H9 (cell line): ENCODE data around the gene TMEFF2. TPM values are rescaled to one million over a fixed set of nuclear protein-coding genes. Genes with fewer than 3 reads are reported as not detected.

ENCODE experiments used
- DNase-seq: peaks from one replicate; pipeline ENCODE4 v3.0.0-alpha.2; 2017
- H2AFZ ChIP-seq: one replicate; pipeline ENCODE4 v1.6.1; 2013; ENCODE audit warnings: mild to moderate bottlenecking, low read length, control low read depth, moderate library complexity
- H2AK5ac ChIP-seq: 2 replicates; pipeline ENCODE4 v1.6.1; 2013; ENCODE audit warnings: low read length, control low read depth, mixed read lengths; ENCODE audit not compliant: insufficient read length
- H2BK120ac ChIP-seq: one replicate; pipeline ENCODE4 v1.6.1; 2013; ENCODE audit warnings: low read depth, mild to moderate bottlenecking, low read length, control low read depth, inconsistent platforms; ENCODE audit not compliant: poor library complexity, severe bottlenecking
- H2BK12ac ChIP-seq: 2 replicates; pipeline ENCODE4 v1.6.1; 2013; ENCODE audit warnings: low read length, control low read depth, mixed read lengths, low read depth; ENCODE audit not compliant: insufficient read length
- H2BK15ac ChIP-seq: 2 replicates; pipeline ENCODE4 v1.6.1; 2013; ENCODE audit warnings: low read depth, low read length, control low read depth
- H2BK20ac ChIP-seq: one replicate; pipeline ENCODE4 v1.6.1; 2013; ENCODE audit warnings: low read depth, mild to moderate bottlenecking, low read length, control low read depth, inconsistent platforms; ENCODE audit not compliant: poor library complexity, severe bottlenecking
- H2BK5ac ChIP-seq: 2 replicates; pipeline ENCODE4 v1.6.1; 2013; ENCODE audit warnings: low read length, control low read depth, mixed read lengths; ENCODE audit not compliant: insufficient read length
- H3K14ac ChIP-seq: 2 replicates; pipeline ENCODE4 v1.6.1; 2013; ENCODE audit warnings: low read length, control low read depth; ENCODE audit not compliant: insufficient read depth
- H3K18ac ChIP-seq: 2 replicates; pipeline ENCODE4 v1.6.1; 2013; ENCODE audit warnings: low read depth, mild to moderate bottlenecking, mixed read lengths, low read length, control low read depth; ENCODE audit not compliant: insufficient read length
- H3K23ac ChIP-seq: 2 replicates; pipeline ENCODE4 v1.6.1; 2013; ENCODE audit warnings: low read length, control low read depth, mixed read lengths, low read depth; ENCODE audit not compliant: insufficient read length
- H3K23me2 ChIP-seq: 2 replicates; pipeline ENCODE4 v1.6.1; 2013; ENCODE audit warnings: low read depth, mild to moderate bottlenecking, mixed read lengths, low read length, control low read depth; ENCODE audit not compliant: insufficient read length, poor library complexity, severe bottlenecking
- H3K27ac ChIP-seq: 2 replicates; pipeline ENCODE4 v1.5.1; 2013; ENCODE audit warnings: low read length, control low read depth, mixed read lengths, low read depth; ENCODE audit not compliant: insufficient read length
- H3K27me3 ChIP-seq: 2 replicates; pipeline ENCODE4 v1.6.1; 2013; ENCODE audit warnings: low read length, control low read depth, inconsistent platforms; ENCODE audit not compliant: insufficient read depth
- H3K4ac ChIP-seq: 2 replicates; pipeline ENCODE4 v1.6.1; 2013; ENCODE audit warnings: low read depth, mild to moderate bottlenecking, control low read depth, inconsistent platforms, low read length, moderate library complexity
- H3K4me1 ChIP-seq: 2 replicates; pipeline ENCODE4 v1.6.1; 2013; ENCODE audit warnings: low read length, control low read depth, inconsistent platforms; ENCODE audit not compliant: insufficient read depth
- H3K4me2 ChIP-seq: 2 replicates; pipeline ENCODE4 v1.6.1; 2013; ENCODE audit warnings: low read length, control low read depth, mixed read lengths; ENCODE audit not compliant: insufficient read length, insufficient read depth
- H3K56ac ChIP-seq: 2 replicates; pipeline ENCODE4 v1.6.1; 2013; ENCODE audit warnings: low read depth, mild to moderate bottlenecking, mixed read lengths, low read length, control low read depth; ENCODE audit not compliant: insufficient read length
- H3K79me1 ChIP-seq: 2 replicates; pipeline ENCODE4 v1.6.1; 2013; ENCODE audit warnings: low read depth, mild to moderate bottlenecking, moderate library complexity, low read length, control low read depth, inconsistent platforms; ENCODE audit not compliant: insufficient read depth, poor library complexity, severe bottlenecking
- H3K79me2 ChIP-seq: 2 replicates; pipeline ENCODE4 v1.6.1; 2013; ENCODE audit warnings: low read length, control low read depth, inconsistent platforms; ENCODE audit not compliant: insufficient read depth
- H3K9ac ChIP-seq: 2 replicates; pipeline ENCODE4 v1.6.1; 2013; ENCODE audit warnings: low read length, control low read depth, mixed read lengths; ENCODE audit not compliant: insufficient read length; ENCODE audit errors: extremely low read depth
- H3K9me3 ChIP-seq: one replicate; pipeline ENCODE4 v1.6.1; 2013; ENCODE audit warnings: low read depth, low read length, inconsistent platforms; ENCODE audit not compliant: control insufficient read depth
- H3T11ph ChIP-seq: one replicate; pipeline ENCODE4 v1.6.1; 2013; ENCODE audit warnings: mild to moderate bottlenecking, low read length, control low read depth, inconsistent platforms
- H4K20me1 ChIP-seq: one replicate; pipeline ENCODE4 v1.6.1; 2013; ENCODE audit not compliant: control insufficient read depth, insufficient read length, insufficient read depth
- H4K5ac ChIP-seq: 2 replicates; pipeline ENCODE4 v1.6.1; 2013; ENCODE audit warnings: low read depth, mild to moderate bottlenecking, mixed read lengths, low read length, control low read depth; ENCODE audit not compliant: insufficient read length
- H4K8ac ChIP-seq: replicated peaks from 2 replicates; pipeline ENCODE4 v1.6.1; 2013; ENCODE audit warnings: low read length, control low read depth, mixed read lengths, low read depth; ENCODE audit not compliant: insufficient read length
- H4K91ac ChIP-seq: 2 replicates; pipeline ENCODE4 v1.6.1; 2013; ENCODE audit warnings: low read depth, mild to moderate bottlenecking, moderate library complexity, mixed read lengths, low read length, control low read depth; ENCODE audit not compliant: insufficient read length
- H3K27ac Mint-ChIP-seq, 3 experiments: 2 replicates in 2 of 3; 3 replicates in 1 of 3; pipeline ENCODE4 v1.8.0; 2020 to 2021; ENCODE audit warnings: mixed read lengths in 3 of 3, mild to moderate bottlenecking in 1 of 3, moderate library complexity in 1 of 3
- H3K27me3 Mint-ChIP-seq: 2 replicates; pipeline ENCODE4 v1.8.0; 2021; ENCODE audit warnings: low read depth, mild to moderate bottlenecking, moderate library complexity, mixed read lengths
- H3K36me3 Mint-ChIP-seq, 3 experiments: 2 replicates in 2 of 3; 3 replicates in 1 of 3; pipeline ENCODE4 v1.8.0; 2020 to 2021; ENCODE audit warnings: low read depth in 3 of 3, mixed read lengths in 3 of 3; ENCODE audit not compliant: insufficient read depth in 1 of 3
- H3K4me1 Mint-ChIP-seq, 2 experiments: 2 replicates each; pipeline ENCODE4 v1.8.0; 2020; ENCODE audit warnings: mixed read lengths in 2 of 2
- H3K4me3 Mint-ChIP-seq, 2 experiments: 2 replicates in 1 of 2; 3 replicates in 1 of 2; pipeline ENCODE4 v1.8.0; 2020 to 2021; ENCODE audit warnings: mild to moderate bottlenecking in 2 of 2, mixed read lengths in 2 of 2, moderate library complexity in 1 of 2
- H3K9me3 Mint-ChIP-seq, 2 experiments: 2 replicates in 1 of 2; 3 replicates in 1 of 2; pipeline ENCODE4 v1.8.0; 2020; ENCODE audit warnings: mild to moderate bottlenecking in 2 of 2, mixed read lengths in 2 of 2, moderate library complexity in 1 of 2
- WGBS: extraction: QIAGEN DNeasy Blood & Tissue Kit; methylation state at CpG from one replicate; pipeline ENCODE4 v1.1.7; 2013; ENCODE audit warnings: missing lambda C conversion rate, low lambda C conversion rate, mixed read lengths; ENCODE audit not compliant: insufficient read length; ENCODE audit errors: extremely low coverage; 5-methylcytosine and 5-hydroxymethylcytosine counted together
- total RNA-seq: library from RNA; stranded (reverse); gene quantifications from 2 replicates; pipeline ENCODE4 v1.2.1, GENCODE V29; 2021
- TF ChIP-seq, protein P1 (sequence below): fragments of 200-600 bp; sonication (generic); conservative IDR thresholded peaks from 3 replicates; pipeline ENCODE4 v1.8.0; 2021; ENCODE audit warnings: antibody characterized with exemption, mild to moderate bottlenecking

TMEFF2 gene
- total RNA-seq, 1 experiment from 2014 or later: 0.39 TPM

DNA sequence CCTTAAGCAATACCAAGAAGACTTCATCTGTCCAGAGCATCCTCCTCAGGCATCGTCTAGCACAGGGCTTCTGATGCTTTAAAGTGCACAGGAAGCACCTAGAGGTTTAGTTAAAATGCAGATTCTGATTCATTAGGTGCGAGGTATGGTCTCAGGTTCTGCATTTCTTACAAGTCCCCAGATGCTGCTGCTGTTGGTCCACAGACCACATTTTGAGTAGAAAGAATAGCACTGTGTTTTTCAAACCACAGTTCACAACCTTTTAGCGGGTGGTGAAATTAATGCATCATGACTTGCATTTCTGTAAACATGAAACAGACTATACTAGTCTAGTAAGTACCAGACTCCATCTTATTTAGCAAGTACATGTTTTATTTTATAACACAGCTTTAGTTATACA lies 134.6 kb downstream of the TMEFF2 start:
- no peak overlapping the region for H3K9ac ChIP-seq
- H3K79me1 ChIP-seq: no peaks in the 10 kb centered on the region
- no peaks in the 10 kb centered on the region for H3K9me3 ChIP-seq
- H3K23ac ChIP-seq: no peak overlapping the region
- no peaks in the 10 kb centered on the region for H3K4me1 ChIP-seq
- H4K5ac ChIP-seq: no peak overlapping the region
- H4K20me1 ChIP-seq: no peaks in the 10 kb centered on the region
- H3K23me2 ChIP-seq: no peaks in the 10 kb centered on the region
- H3K14ac ChIP-seq: no peak overlapping the region
- H4K91ac ChIP-seq: no peak overlapping the region
- Mint-ChIP-seq H3K27me3 (no peaks in the 10 kb centered on the region), H3K9me3 (no peaks in the 10 kb centered on the region), H3K27ac (no peak overlapping the region), H3K36me3 (no peaks in the 10 kb centered on the region), H3K4me3 (no peak overlapping the region), H3K4me1 (peaks cover 0 to 3% of the 10 kb centered on the region in 2 experiments; a peak in 2 of 4 replicates)
- no peak overlapping the region for H2BK20ac ChIP-seq
- no peak overlapping the region for H3K4ac ChIP-seq
- H3K4me2 ChIP-seq: no peak overlapping the region
- no peak overlapping the region for H3K18ac ChIP-seq
- no peaks in the 10 kb centered on the region for H3K27me3 ChIP-seq
- TF ChIP-seq, protein P1, sequence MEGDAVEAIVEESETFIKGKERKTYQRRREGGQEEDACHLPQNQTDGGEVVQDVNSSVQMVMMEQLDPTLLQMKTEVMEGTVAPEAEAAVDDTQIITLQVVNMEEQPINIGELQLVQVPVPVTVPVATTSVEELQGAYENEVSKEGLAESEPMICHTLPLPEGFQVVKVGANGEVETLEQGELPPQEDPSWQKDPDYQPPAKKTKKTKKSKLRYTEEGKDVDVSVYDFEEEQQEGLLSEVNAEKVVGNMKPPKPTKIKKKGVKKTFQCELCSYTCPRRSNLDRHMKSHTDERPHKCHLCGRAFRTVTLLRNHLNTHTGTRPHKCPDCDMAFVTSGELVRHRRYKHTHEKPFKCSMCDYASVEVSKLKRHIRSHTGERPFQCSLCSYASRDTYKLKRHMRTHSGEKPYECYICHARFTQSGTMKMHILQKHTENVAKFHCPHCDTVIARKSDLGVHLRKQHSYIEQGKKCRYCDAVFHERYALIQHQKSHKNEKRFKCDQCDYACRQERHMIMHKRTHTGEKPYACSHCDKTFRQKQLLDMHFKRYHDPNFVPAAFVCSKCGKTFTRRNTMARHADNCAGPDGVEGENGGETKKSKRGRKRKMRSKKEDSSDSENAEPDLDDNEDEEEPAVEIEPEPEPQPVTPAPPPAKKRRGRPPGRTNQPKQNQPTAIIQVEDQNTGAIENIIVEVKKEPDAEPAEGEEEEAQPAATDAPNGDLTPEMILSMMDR: no peak
- H3T11ph ChIP-seq: no peak overlapping the region
- H4K8ac ChIP-seq: no peak overlapping the region
- H3K27ac ChIP-seq: no peak overlapping the region
- H3K56ac ChIP-seq: no peak overlapping the region
- H2BK15ac ChIP-seq: no peak overlapping the region
- no peak overlapping the region for H2AFZ ChIP-seq
- no peak overlapping the region for H2BK120ac ChIP-seq
- no peak overlapping the region for H2BK12ac ChIP-seq
- DNase-seq: no peak
- no peak overlapping the region for H2BK5ac ChIP-seq
- H2AK5ac ChIP-seq: no peak overlapping the region
- no CpG with 5 or more reads among the region's 3 CpGs for WGBS
- no peaks in the 10 kb centered on the region for H3K79me2 ChIP-seq
